HCT116 (cell line): ENCODE measurements around the gene SMIM3. TPM values are rescaled to one million over a fixed set of nuclear protein-coding genes. Genes with fewer than 3 reads are reported as not detected.

Experiments used
- ATAC-seq: fragments of 200-7000 bp; cut with Tn5 transposase; 2 replicates; pipeline ENCODE4 v1.9.1; 2020; ENCODE audit warnings: mild to moderate bottlenecking, moderate library complexity
- BruUV-seq: library from RNA; stranded (reverse); fragments of 400-500 nt; replicated peaks from 2 replicates; lab custom pipeline; 2021; lab: Mats Ljungman, UMichigan
- CTCF ChIA-PET: fragments of 300-600 bp; sonication (Branson Sonifier 250); formaldehyde crosslinking; loops from one replicate; lab custom pipeline; 2021; ENCODE audit warnings: antibody characterized with exemption; lab: Charles Lee
- POLR2A ChIA-PET: fragments of 300-600, 350-600 bp; sonication (Branson Sonifier 250); formaldehyde crosslinking; loops from one replicate; lab custom pipeline; 2021; ENCODE audit warnings: antibody characterized with exemption; lab: Charles Lee
- RAD21 ChIA-PET, 2 experiments: fragments of 300-600 bp; sonication (Branson Sonifier 250); formaldehyde crosslinking; loops; one replicate each; lab custom pipeline; 2023; ENCODE audit warnings: low total read pairs in 2 of 2; ENCODE audit not compliant: uncharacterized antibody in 2 of 2, unreplicated experiment in 2 of 2, low non-redundant PET in 1 of 2; lab: Charles Lee
- DNase-seq: peaks from one replicate; pipeline ENCODE4 v3.0.0-alpha.2; 2010; ENCODE audit warnings: low read depth, low spot score
- H2AFZ ChIP-seq: fragments of 200-600 bp; shearing (Covaris generic), sonication (generic); 2 replicates; pipeline ENCODE4 v1.6.1; 2017; ENCODE audit warnings: low read depth, mixed run types, mixed read lengths, antibody characterized with exemption, low read length; ENCODE audit not compliant: poor library complexity, severe bottlenecking
- H3K27ac ChIP-seq: 2 replicates; pipeline ENCODE4 v1.5.1; 2012; ENCODE audit warnings: low read depth, low read length
- H3K27me3 ChIP-seq: fragments of 200-600 bp; sonication (generic); 2 replicates; pipeline ENCODE4 v1.6.1; 2016; ENCODE audit warnings: mixed run types, low read length, mixed read lengths; ENCODE audit not compliant: insufficient read depth
- H3K36me3 ChIP-seq, 2 experiments: fragments of 200-500 bp in 1 of 2; fragments of 200-600 bp in 1 of 2; sonication (Bioruptor generic) in 1 of 2; sonication (generic) in 1 of 2; 2 replicates each; pipeline versions ENCODE4 v1.5.1 to v1.6.1; 2014 to 2016; ENCODE audit warnings: low read length in 2 of 2, inconsistent platforms in 1 of 2, mixed read lengths in 1 of 2, mixed run types in 1 of 2; ENCODE audit not compliant: insufficient read depth in 2 of 2, control insufficient read depth in 1 of 2
- H3K4me1 ChIP-seq, 2 experiments: fragments of 200-600 bp in 1 of 2; sonication (generic) in 1 of 2; 2 replicates each; pipeline versions ENCODE4 v1.5.1 to v1.6.1; 2012 to 2017; ENCODE audit warnings: low read length in 2 of 2, inconsistent platforms in 1 of 2, mild to moderate bottlenecking in 1 of 2, mixed read lengths in 1 of 2, mixed run types in 1 of 2, moderate library complexity in 1 of 2; ENCODE audit not compliant: insufficient read depth in 2 of 2, control insufficient read depth in 1 of 2
- H3K4me2 ChIP-seq: fragments of 200-600 bp; sonication (generic); 2 replicates; pipeline ENCODE4 v1.6.1; 2017; ENCODE audit warnings: mixed run types, low read length, mixed read lengths
- H3K4me3 ChIP-seq, 2 experiments: fragments of 200-600 bp in 1 of 2; sonication (generic) in 1 of 2; replicated peaks in 1 of 2; 2 replicates each; pipeline ENCODE4 v1.5.1; 2011 to 2016; ENCODE audit warnings: low read length in 2 of 2, control low read depth in 1 of 2, low read depth in 1 of 2, mild to moderate bottlenecking in 1 of 2, mixed read lengths in 1 of 2, mixed run types in 1 of 2
- H3K79me2 ChIP-seq: fragments of 200-600 bp; sonication (generic); 2 replicates; pipeline ENCODE4 v1.6.1; 2017; ENCODE audit warnings: mild to moderate bottlenecking, mixed run types, low read length, moderate library complexity, mixed read lengths; ENCODE audit not compliant: insufficient read depth
- H3K9ac ChIP-seq: fragments of 200-600 bp; sonication (generic); 2 replicates; pipeline ENCODE4 v1.6.1; 2016; ENCODE audit warnings: low read length, mixed read lengths
- H3K9me2 ChIP-seq: fragments of 200-600 bp; sonication (generic), shearing (Covaris generic); 2 replicates; pipeline ENCODE4 v1.6.1; 2017; ENCODE audit warnings: mixed run types, mild to moderate bottlenecking, moderate library complexity; ENCODE audit not compliant: insufficient read depth
- H3K9me3 ChIP-seq, 2 experiments: fragments of 200-500 bp in 1 of 2; fragments of 200-600 bp in 1 of 2; sonication (Bioruptor generic) in 1 of 2; sonication (generic) in 1 of 2; 2 replicates each; pipeline ENCODE4 v1.6.1; 2014 to 2017; ENCODE audit warnings: low read length in 2 of 2, mixed read lengths in 2 of 2, inconsistent platforms in 1 of 2, low read depth in 1 of 2, mild to moderate bottlenecking in 1 of 2, mixed run types in 1 of 2, moderate library complexity in 1 of 2; ENCODE audit not compliant: control insufficient read depth in 1 of 2, insufficient read depth in 1 of 2
- H4K20me1 ChIP-seq: fragments of 200-600 bp; sonication (generic), shearing (Covaris generic); 2 replicates; pipeline ENCODE4 v1.6.1; 2017; ENCODE audit warnings: mixed run types, mild to moderate bottlenecking, moderate library complexity; ENCODE audit not compliant: insufficient read depth
- CEBPB ChIP-seq: IDR thresholded peaks from 2 replicates; pipeline ENCODE4 v1.6.1; 2012; ENCODE audit warnings: low read depth
- ELF1 ChIP-seq: IDR thresholded peaks from 2 replicates; pipeline ENCODE4 v1.6.1; 2012; ENCODE audit warnings: low read depth, borderline replicate concordance
- SIN3A ChIP-seq: IDR thresholded peaks from 2 replicates; pipeline ENCODE4 v1.6.1; 2012; ENCODE audit warnings: low read depth
- SP1 ChIP-seq: IDR thresholded peaks from 2 replicates; pipeline ENCODE4 v1.6.1; 2012; ENCODE audit warnings: low read depth
- YY1 ChIP-seq: IDR thresholded peaks from 2 replicates; pipeline ENCODE4 v1.6.1; 2011; ENCODE audit warnings: low read length, low read depth, moderate library complexity, mild to moderate bottlenecking; ENCODE audit not compliant: insufficient replicate concordance; ENCODE audit errors: extremely low read depth
- ZNF274 ChIP-seq: fragments of 200-500 bp; sonication (Bioruptor generic); IDR thresholded peaks from 2 replicates; pipeline ENCODE4 v1.6.1; 2014; ENCODE audit warnings: mild to moderate bottlenecking, low read depth, low read length, inconsistent platforms
- intact Hi-C: fragments of 100-400 bp; cut with micrococcal nuclease; formaldehyde crosslinking; loops from 2 replicates; pipeline ENCODE4 v1.10.0; 2022
- total RNA-seq: library from RNA; stranded (reverse); gene quantifications from one replicate; pipeline ENCODE4 v1.2.1, GENCODE V29; 2021; ENCODE audit not compliant: unreplicated experiment
- TF ChIP-seq, protein P1 (sequence below): IDR thresholded peaks from 2 replicates; pipeline ENCODE4 v1.6.1; 2011; ENCODE audit warnings: mild to moderate bottlenecking, low read length, moderate library complexity; ENCODE audit not compliant: insufficient replicate concordance; ENCODE audit errors: extremely low read depth
- TF ChIP-seq, protein P2 (sequence below): IDR thresholded peaks from 2 replicates; pipeline ENCODE4 v1.6.1; 2012; ENCODE audit warnings: low read depth
- TF ChIP-seq, protein P3 (sequence below), 3 experiments: fragments of 200-600 bp in 1 of 3; sonication (generic) in 1 of 3; IDR thresholded peaks in 2 of 3; conservative IDR thresholded peaks in 1 of 3; 2 replicates each; pipeline ENCODE4 v1.5.1; 2012 to 2017; ENCODE audit warnings: low read depth in 2 of 3, low read length in 2 of 3, antibody characterized with exemption in 1 of 3, borderline replicate concordance in 1 of 3, control low read depth in 1 of 3, mild to moderate bottlenecking in 1 of 3, mixed read lengths in 1 of 3, mixed run types in 1 of 3, moderate library complexity in 1 of 3; ENCODE audit not compliant: insufficient read depth in 1 of 3
- TF ChIP-seq, protein P4 (sequence below): IDR thresholded peaks from 2 replicates; pipeline ENCODE4 v1.6.1; 2012

Gene SMIM3
- total RNA-seq, 1 experiment from 2014 or later = 35.4 TPM

DNA sequence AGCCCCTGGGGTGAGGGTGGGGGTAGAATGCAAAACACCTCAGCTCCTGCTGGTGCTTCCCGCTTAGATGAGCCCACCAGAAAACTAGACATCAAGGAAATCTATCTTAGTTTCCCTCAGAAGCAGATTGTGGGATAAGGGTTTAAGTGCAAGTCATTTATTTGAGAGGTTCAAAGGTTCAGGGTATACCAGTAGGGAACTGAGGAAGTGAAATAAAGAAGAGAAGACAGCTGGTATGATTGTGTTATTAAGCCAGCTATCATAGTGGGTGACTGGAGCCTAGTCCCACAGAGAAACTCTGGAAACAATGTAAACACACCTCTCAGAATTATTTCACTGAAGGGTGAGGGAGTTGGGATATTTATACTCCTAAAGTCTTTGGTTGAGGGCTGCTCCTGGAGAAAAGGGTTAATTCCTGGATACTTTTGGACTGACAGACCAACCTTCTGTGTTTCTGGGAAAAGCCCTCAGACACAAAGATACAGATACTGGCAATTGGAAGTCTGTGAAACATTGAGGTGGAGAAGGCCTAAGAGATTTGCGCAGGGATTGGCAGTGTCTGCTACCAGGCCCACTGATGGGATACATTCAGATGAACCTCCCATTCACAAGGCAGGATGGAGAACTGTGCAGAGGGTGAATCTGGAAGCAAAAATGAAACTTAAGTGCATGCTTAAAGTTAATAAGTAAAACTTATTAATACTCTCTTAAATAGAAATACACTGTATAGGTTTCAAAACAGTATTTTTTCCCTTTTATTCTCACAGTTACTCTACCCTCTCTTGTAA, 13.4 kb upstream of the SMIM3 start:
- DNase-seq (no peak), ATAC-seq (no peak)
- RAD21 ChIA-PET = no interaction called here
- Histone ChIP-seq H3K36me3 (no peaks in the 10 kb centered on the region), H3K27me3 (no peaks in the 10 kb centered on the region), H3K4me3 (no peak overlapping the region), H3K9ac (no peak overlapping the region), H4K20me1 (no peaks in the 10 kb centered on the region), H2AFZ (no peak overlapping the region), H3K4me1 (0 out of 4 replicates have a peak, but pooled peaks cover 0 to 6% of the 10 kb centered on the region in 2 experiments), H3K4me2 (no peak overlapping the region), H3K9me2 (no peaks in the 10 kb centered on the region), H3K27ac (no peak overlapping the region), H3K79me2 (no peaks in the 10 kb centered on the region), H3K9me3 (no peaks in the 10 kb centered on the region)
- TF ChIP-seq, protein P1, sequence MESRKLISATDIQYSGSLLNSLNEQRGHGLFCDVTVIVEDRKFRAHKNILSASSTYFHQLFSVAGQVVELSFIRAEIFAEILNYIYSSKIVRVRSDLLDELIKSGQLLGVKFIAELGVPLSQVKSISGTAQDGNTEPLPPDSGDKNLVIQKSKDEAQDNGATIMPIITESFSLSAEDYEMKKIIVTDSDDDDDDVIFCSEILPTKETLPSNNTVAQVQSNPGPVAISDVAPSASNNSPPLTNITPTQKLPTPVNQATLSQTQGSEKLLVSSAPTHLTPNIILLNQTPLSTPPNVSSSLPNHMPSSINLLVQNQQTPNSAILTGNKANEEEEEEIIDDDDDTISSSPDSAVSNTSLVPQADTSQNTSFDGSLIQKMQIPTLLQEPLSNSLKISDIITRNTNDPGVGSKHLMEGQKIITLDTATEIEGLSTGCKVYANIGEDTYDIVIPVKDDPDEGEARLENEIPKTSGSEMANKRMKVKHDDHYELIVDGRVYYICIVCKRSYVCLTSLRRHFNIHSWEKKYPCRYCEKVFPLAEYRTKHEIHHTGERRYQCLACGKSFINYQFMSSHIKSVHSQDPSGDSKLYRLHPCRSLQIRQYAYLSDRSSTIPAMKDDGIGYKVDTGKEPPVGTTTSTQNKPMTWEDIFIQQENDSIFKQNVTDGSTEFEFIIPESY = no peak
- no peak for TF ChIP-seq CEBPB
- no peak for TF ChIP-seq SP1
- TF ChIP-seq YY1 = no peak
- TF ChIP-seq ZNF274 = no peak
- CTCF ChIA-PET = no interaction called here
- BruUV-seq = no TSS peak
- intact Hi-C loops = no loop called here
- POLR2A ChIA-PET = interaction anchor here (1.0 to 2.0 kb wide), 2 partner anchors 13 to 19 kb away, joined by 3 to 9 read pairs; partner anchors contain the start of gene SMIM3

DNA sequence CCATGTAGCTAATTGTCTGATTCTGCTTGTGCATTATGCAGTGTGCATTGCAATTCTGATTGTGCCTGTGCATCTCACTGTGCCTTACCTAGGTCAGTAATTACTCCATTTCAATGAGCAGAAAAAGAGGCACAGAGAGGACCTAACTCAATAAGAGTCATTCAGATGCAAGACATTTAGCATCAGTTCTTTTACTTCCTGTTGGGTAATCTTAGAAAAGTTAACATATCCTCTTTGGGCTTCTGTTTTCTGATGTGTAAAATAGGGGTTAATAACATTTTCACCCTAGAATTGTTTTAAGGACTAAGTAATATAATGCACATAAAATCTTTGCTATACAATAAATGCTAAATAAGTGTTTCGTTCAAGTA, 12.8 kb upstream of the SMIM3 start:
- no peaks in the 10 kb centered on the region for H3K27me3 ChIP-seq
- no peaks in the 10 kb centered on the region for H3K9me3 ChIP-seq
- H3K4me2 ChIP-seq = no peak overlapping the region
- H3K9ac ChIP-seq = no peak overlapping the region
- POLR2A ChIA-PET = no interaction called here
- DNase-seq (no peak), ATAC-seq (no peak)
- H3K9me2 ChIP-seq = no peaks in the 10 kb centered on the region
- CTCF ChIA-PET = no interaction called here
- H3K79me2 ChIP-seq = no peaks in the 10 kb centered on the region
- no peak overlapping the region for H3K27ac ChIP-seq
- intact Hi-C loops = no loop called here
- no peaks in the 10 kb centered on the region for H4K20me1 ChIP-seq
- no peak overlapping the region for H2AFZ ChIP-seq
- RAD21 ChIA-PET = no interaction called here
- H3K4me1 ChIP-seq = 0 out of 4 replicates have a peak, but pooled peaks cover 0 to 6% of the 10 kb centered on the region in 2 experiments
- BruUV-seq = no TSS peak
- H3K36me3 ChIP-seq = no peaks in the 10 kb centered on the region
- H3K4me3 ChIP-seq = no peak overlapping the region
- TF ChIP-seq, protein P2, sequence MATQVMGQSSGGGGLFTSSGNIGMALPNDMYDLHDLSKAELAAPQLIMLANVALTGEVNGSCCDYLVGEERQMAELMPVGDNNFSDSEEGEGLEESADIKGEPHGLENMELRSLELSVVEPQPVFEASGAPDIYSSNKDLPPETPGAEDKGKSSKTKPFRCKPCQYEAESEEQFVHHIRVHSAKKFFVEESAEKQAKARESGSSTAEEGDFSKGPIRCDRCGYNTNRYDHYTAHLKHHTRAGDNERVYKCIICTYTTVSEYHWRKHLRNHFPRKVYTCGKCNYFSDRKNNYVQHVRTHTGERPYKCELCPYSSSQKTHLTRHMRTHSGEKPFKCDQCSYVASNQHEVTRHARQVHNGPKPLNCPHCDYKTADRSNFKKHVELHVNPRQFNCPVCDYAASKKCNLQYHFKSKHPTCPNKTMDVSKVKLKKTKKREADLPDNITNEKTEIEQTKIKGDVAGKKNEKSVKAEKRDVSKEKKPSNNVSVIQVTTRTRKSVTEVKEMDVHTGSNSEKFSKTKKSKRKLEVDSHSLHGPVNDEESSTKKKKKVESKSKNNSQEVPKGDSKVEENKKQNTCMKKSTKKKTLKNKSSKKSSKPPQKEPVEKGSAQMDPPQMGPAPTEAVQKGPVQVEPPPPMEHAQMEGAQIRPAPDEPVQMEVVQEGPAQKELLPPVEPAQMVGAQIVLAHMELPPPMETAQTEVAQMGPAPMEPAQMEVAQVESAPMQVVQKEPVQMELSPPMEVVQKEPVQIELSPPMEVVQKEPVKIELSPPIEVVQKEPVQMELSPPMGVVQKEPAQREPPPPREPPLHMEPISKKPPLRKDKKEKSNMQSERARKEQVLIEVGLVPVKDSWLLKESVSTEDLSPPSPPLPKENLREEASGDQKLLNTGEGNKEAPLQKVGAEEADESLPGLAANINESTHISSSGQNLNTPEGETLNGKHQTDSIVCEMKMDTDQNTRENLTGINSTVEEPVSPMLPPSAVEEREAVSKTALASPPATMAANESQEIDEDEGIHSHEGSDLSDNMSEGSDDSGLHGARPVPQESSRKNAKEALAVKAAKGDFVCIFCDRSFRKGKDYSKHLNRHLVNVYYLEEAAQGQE = no peak
- TF ChIP-seq SIN3A = no peak
- TF ChIP-seq, protein P3, sequence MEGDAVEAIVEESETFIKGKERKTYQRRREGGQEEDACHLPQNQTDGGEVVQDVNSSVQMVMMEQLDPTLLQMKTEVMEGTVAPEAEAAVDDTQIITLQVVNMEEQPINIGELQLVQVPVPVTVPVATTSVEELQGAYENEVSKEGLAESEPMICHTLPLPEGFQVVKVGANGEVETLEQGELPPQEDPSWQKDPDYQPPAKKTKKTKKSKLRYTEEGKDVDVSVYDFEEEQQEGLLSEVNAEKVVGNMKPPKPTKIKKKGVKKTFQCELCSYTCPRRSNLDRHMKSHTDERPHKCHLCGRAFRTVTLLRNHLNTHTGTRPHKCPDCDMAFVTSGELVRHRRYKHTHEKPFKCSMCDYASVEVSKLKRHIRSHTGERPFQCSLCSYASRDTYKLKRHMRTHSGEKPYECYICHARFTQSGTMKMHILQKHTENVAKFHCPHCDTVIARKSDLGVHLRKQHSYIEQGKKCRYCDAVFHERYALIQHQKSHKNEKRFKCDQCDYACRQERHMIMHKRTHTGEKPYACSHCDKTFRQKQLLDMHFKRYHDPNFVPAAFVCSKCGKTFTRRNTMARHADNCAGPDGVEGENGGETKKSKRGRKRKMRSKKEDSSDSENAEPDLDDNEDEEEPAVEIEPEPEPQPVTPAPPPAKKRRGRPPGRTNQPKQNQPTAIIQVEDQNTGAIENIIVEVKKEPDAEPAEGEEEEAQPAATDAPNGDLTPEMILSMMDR (IDR thresholded peaks at IDR 0.05 in 2 of 3, conservative IDR thresholded peaks at IDR 0.05 in 1 of 3; ENCODE audit: borderline replicate concordance in 1 of 3, insufficient read depth in 1 of 3, low read depth in 2 of 3, low read length in 2 of 3) = no peak
- TF ChIP-seq, protein P4, sequence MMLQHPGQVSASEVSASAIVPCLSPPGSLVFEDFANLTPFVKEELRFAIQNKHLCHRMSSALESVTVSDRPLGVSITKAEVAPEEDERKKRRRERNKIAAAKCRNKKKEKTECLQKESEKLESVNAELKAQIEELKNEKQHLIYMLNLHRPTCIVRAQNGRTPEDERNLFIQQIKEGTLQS = no peak
- no peak for TF ChIP-seq ELF1
